DND-41 (cell line): Measurements from ENCODE around the gene CFHR4.

Experiments
- CTCF ChIP-seq: IDR thresholded peaks from 2 replicates; pipeline ENCODE4 v1.5.1; 2012; ENCODE audit warnings: borderline replicate concordance, low read length, moderate library complexity, mild to moderate bottlenecking; ENCODE audit not compliant: poor library complexity, severe bottlenecking; ENCODE audit errors: extremely low read depth
- EZH2 ChIP-seq: IDR thresholded peaks from 3 replicates; pipeline ENCODE4 v1.6.1; 2012; ENCODE audit warnings: borderline replicate concordance, low read depth, mild to moderate bottlenecking, moderate library complexity, low read length, inconsistent platforms; ENCODE audit not compliant: severe bottlenecking

GRCh38 chr1:196877964-196878363 lies 9.9 kb upstream of the CFHR4 start:
- no peak for TF ChIP-seq CTCF
- no peak for TF ChIP-seq EZH2
